Endothelial cell of umbilical vein (primary cell): ENCODE data around the gene ASB6. TPM values are rescaled to one million over a fixed set of nuclear protein-coding genes. Genes with fewer than 3 reads are reported as not detected.
A peak's percentile ranks its signal among the peaks of the same experiment; 100 is the strongest.

Experiments
- Bru-seq: library from RNA; stranded (reverse); fragments of 400-500 nt; gene quantifications from one replicate; lab custom pipeline; 2021; lab: Mats Ljungman, UMichigan
- BruChase-seq, 2 experiments: library from RNA; stranded (reverse); fragments of 400-500 nt; gene quantifications; one replicate each; lab custom pipeline; 2021; lab: Mats Ljungman, UMichigan
- BruUV-seq: library from RNA; stranded (reverse); fragments of 400-500 nt; replicated peaks from 2 replicates; lab custom pipeline; 2021; lab: Mats Ljungman, UMichigan
- CTCF ChIA-PET: fragments of 300-600, 350-600 bp; sonication (Branson Sonifier 250); formaldehyde crosslinking; loops from one replicate; lab custom pipeline; 2021; ENCODE audit warnings: antibody characterized with exemption, inconsistent platforms; lab: Charles Lee
- POLR2A ChIA-PET: fragments of 300-600, 350-600 bp; sonication (Branson Sonifier 250); formaldehyde crosslinking; loops from one replicate; lab custom pipeline; 2021; ENCODE audit warnings: antibody characterized with exemption, inconsistent platforms; lab: Charles Lee
- DNase-seq: peaks from one replicate; pipeline ENCODE4 v3.0.0-alpha.2; 2011; ENCODE audit warnings: low read depth, low spot score
- FAIRE-seq: peaks from 2 replicates; lab custom pipeline; 2011; peaks lifted over from hg19 to GRCh38; lab: Jason Lieb, UNC
- H2AFZ ChIP-seq: 2 replicates; pipeline ENCODE4 v1.6.0; 2012; ENCODE audit warnings: low read depth, low read length, control low read depth, inconsistent platforms
- H3K27ac ChIP-seq: 2 replicates; pipeline ENCODE4 v1.5.1; 2011; ENCODE audit warnings: low read depth, mild to moderate bottlenecking, control low read depth, low read length, moderate library complexity; ENCODE audit not compliant: insufficient read depth
- H3K27me3 ChIP-seq, 2 experiments: 2 replicates each; pipeline versions ENCODE4 v1.6.0 to v1.6.1; 2011; ENCODE audit warnings: low read length in 2 of 2, mixed read lengths in 1 of 2; ENCODE audit not compliant: control insufficient read depth in 2 of 2, insufficient read depth in 2 of 2
- H3K36me3 ChIP-seq, 2 experiments: 2 replicates in 1 of 2; 3 replicates in 1 of 2; pipeline ENCODE4 v1.5.1; 2011; ENCODE audit warnings: low read length in 2 of 2, mild to moderate bottlenecking in 1 of 2, moderate library complexity in 1 of 2; ENCODE audit not compliant: control insufficient read depth in 2 of 2, insufficient read depth in 2 of 2; ENCODE audit errors: extremely low read depth in 1 of 2
- H3K4me1 ChIP-seq: 3 replicates; pipeline ENCODE4 v1.5.1; 2011; ENCODE audit warnings: mild to moderate bottlenecking, low read length; ENCODE audit not compliant: control insufficient read depth, insufficient read depth; ENCODE audit errors: extremely low read depth
- H3K4me2 ChIP-seq: 2 replicates; pipeline ENCODE4 v1.6.1; 2011; ENCODE audit warnings: low read length, control low read depth, mixed read lengths; ENCODE audit not compliant: insufficient read depth
- H3K4me3 ChIP-seq, 3 experiments: fragments of 200-600 bp in 1 of 3; sonication (generic), shearing (Covaris generic) in 1 of 3; replicated peaks in 1 of 3; 2 replicates each; pipeline ENCODE4 v1.5.1; 2011 to 2016; ENCODE audit warnings: control low read depth in 3 of 3, low read length in 3 of 3, mild to moderate bottlenecking in 2 of 3, inconsistent platforms in 1 of 3, low read depth in 1 of 3, moderate library complexity in 1 of 3; ENCODE audit not compliant: insufficient read depth in 1 of 3
- H3K79me2 ChIP-seq: 2 replicates; pipeline ENCODE4 v1.6.0; 2012; ENCODE audit warnings: low read length, inconsistent platforms; ENCODE audit not compliant: control insufficient read depth, insufficient read depth
- H3K9ac ChIP-seq: replicated peaks from 2 replicates; pipeline ENCODE3; 2011; ENCODE audit warnings: low read length, control low read depth; ENCODE audit not compliant: insufficient read depth; ENCODE audit errors: extremely low read depth
- H3K9me1 ChIP-seq: replicated peaks from 3 replicates; pipeline ENCODE4 v1.6.0; 2011; ENCODE audit warnings: mild to moderate bottlenecking, low read length; ENCODE audit not compliant: control insufficient read depth, insufficient read depth; ENCODE audit errors: extremely low read depth
- H3K9me3 ChIP-seq: replicated peaks from 2 replicates; pipeline ENCODE4 v1.5.1; 2012; ENCODE audit warnings: low read length, inconsistent platforms; ENCODE audit not compliant: control insufficient read depth, insufficient read depth
- H4K20me1 ChIP-seq: replicated peaks from 2 replicates; pipeline ENCODE3; 2011; ENCODE audit warnings: mild to moderate bottlenecking, low read length; ENCODE audit not compliant: control insufficient read depth, insufficient read depth; ENCODE audit errors: extremely low read depth
- CTCF ChIP-seq, 2 donors: IDR thresholded peaks; 1 replicate in 1 of 2; 2 replicates in 1 of 2; pipeline ENCODE4 v1.5.1; 2011; ENCODE audit warnings: low read length in 2 of 2, mild to moderate bottlenecking in 2 of 2, moderate library complexity in 2 of 2, control low read depth in 1 of 2, inconsistent platforms in 1 of 2, low read depth in 1 of 2; ENCODE audit not compliant: insufficient read depth in 1 of 2; ENCODE audit errors: extremely low read depth in 1 of 2
- EZH2 ChIP-seq: IDR thresholded peaks from 2 replicates; pipeline ENCODE4 v1.6.1; 2012; ENCODE audit warnings: borderline replicate concordance, low read depth, mild to moderate bottlenecking, moderate library complexity, low read length, inconsistent platforms; ENCODE audit not compliant: severe bottlenecking
- FOS ChIP-seq: IDR thresholded peaks from 2 replicates; pipeline ENCODE4 v1.6.1; 2011; ENCODE audit warnings: mild to moderate bottlenecking, low read length, moderate library complexity, borderline replicate concordance; ENCODE audit not compliant: insufficient read depth
- GATA2 ChIP-seq: IDR thresholded peaks from 2 replicates; pipeline ENCODE4 v1.7.0; 2011; ENCODE audit warnings: low read depth, mild to moderate bottlenecking, moderate library complexity, mixed read lengths, low read length; ENCODE audit not compliant: insufficient read length, insufficient read depth
- JUN ChIP-seq: IDR thresholded peaks from 2 replicates; pipeline ENCODE4 v1.6.1; 2011; ENCODE audit warnings: borderline replicate concordance, low read depth; ENCODE audit not compliant: insufficient read length, insufficient read depth
- MAX ChIP-seq: IDR thresholded peaks from 2 replicates; pipeline ENCODE4 v1.6.1; 2011; ENCODE audit not compliant: insufficient read depth, insufficient read length
- MYC ChIP-seq: IDR thresholded peaks from one replicate; pipeline ENCODE4 v1.6.1; 2011; ENCODE audit warnings: mild to moderate bottlenecking, low read depth, low read length
- POLR2A ChIP-seq: IDR thresholded peaks from 2 replicates; pipeline ENCODE4 v1.6.1; 2012; ENCODE audit warnings: low read depth, mild to moderate bottlenecking, control low read depth, low read length
- POLR2AphosphoS5 ChIP-seq: IDR thresholded peaks from 2 replicates; pipeline ENCODE4 v1.6.1; 2012; ENCODE audit warnings: low read depth, mild to moderate bottlenecking, control low read depth, low read length, moderate library complexity; ENCODE audit not compliant: insufficient read depth
- dilution Hi-C: fragments of 300-500 bp; cut with MboI; formaldehyde crosslinking; loops from one replicate; pipeline ENCODE4 v1.15.0; 2019; ENCODE audit warnings: low sequenced_read_pairs; ENCODE audit not compliant: extremely low pct_ligation_motif_present
- intact Hi-C: fragments of 100-400 bp; cut with micrococcal nuclease; formaldehyde crosslinking; loops from one replicate; pipeline ENCODE4 v1.10.0; 2022
- long read RNA-seq: library from polyadenylated mRNA; stranded (forward); transcript quantifications from one replicate; pipeline ENCODE4 v2.0.0, GENCODE V29; 2021
- polyA minus RNA-seq, 3 experiments: library from RNA; depleted of rRNA, polyadenylated mRNA; stranded (reverse); fragments of >200 nt; gene quantifications; 1 replicate in 1 of 3; 2 replicates in 2 of 3; pipeline ENCODE4 v1.2.3, GENCODE V29; 2011
- polyA plus RNA-seq, 4 experiments: library from polyadenylated mRNA; depleted of rRNA in 3 of 4; stranded (reverse) in 3 of 4; unstranded in 1 of 4; fragments of >200 nt; gene quantifications; 2 replicates each; pipeline versions ENCODE4 v1.2.1 to v1.2.3, GENCODE V29; 2011 to 2012; ENCODE audit warnings: missing spikeins in 1 of 4
- total RNA-seq: library from RNA; stranded (reverse); gene quantifications from 2 replicates; pipeline ENCODE4 v1.2.3, GENCODE V29; 2021

Gene ASB6
- total RNA-seq = 22.9 and 23.8 TPM in 2 replicates
- polyA plus RNA-seq = 20.3 and 21.3 TPM in 2 replicates
- 17.1 and 21.1 TPM in 2 replicates for polyA plus RNA-seq (2011; cell fraction: cytosol; rRNA removed)
- polyA plus RNA-seq (2011; cell fraction: nucleus; rRNA removed) = 25.6 and 26.2 TPM in 2 replicates
- 14.9 and 17.5 TPM in 2 replicates for polyA plus RNA-seq (2012)
- polyA minus RNA-seq = 10.0 and 12.2 TPM in 2 replicates
- polyA minus RNA-seq (2011; cell fraction: cytosol; rRNA and poly(A)+ RNA removed) = 11.4 TPM
- polyA minus RNA-seq (2011; cell fraction: nucleus; rRNA and poly(A)+ RNA removed) = 7.1 and 8.8 TPM in 2 replicates
- Bru-seq, nascent RNA = percentile 62 among the genes with signal in this experiment
- BruChase-seq, experiment 1, labeled RNA remaining after a 6-hour chase = percentile 76 among the genes with signal in this experiment
- BruChase-seq, experiment 2, labeled RNA remaining after a 2-hour chase = percentile 87 among the genes with signal in this experiment
- long read RNA-seq, transcript ASB6-201 (6 exons, 2,330 nt) = major isoform, 66 of 91 reads
- long read RNA-seq, partial matches to known transcripts = 6 of 91 reads
- long read RNA-seq, other reads (novel, unspliced or antisense) = 19 of 91 reads

GRCh38 chr9:129641750-129642585, at the start of gene ASB6:
Gene ASB6 (minus strand): TSS chr9:129642151. CDS start chr9:129641999, 152 bp downstream.
- peak within 1 kb of the TSS; percentile 48 for H3K27ac ChIP-seq
- no peaks in the 10 kb centered on the region for H4K20me1 ChIP-seq
- peaks cover 5 to 23% of the 10 kb centered on the region in 2 experiments for H3K36me3 ChIP-seq
- H3K27me3 ChIP-seq = no peaks in the 10 kb centered on the region
- H2AFZ ChIP-seq = peak within 1 kb of the TSS; percentile 56
- peaks cover 24% of the 10 kb centered on the region for H3K79me2 ChIP-seq
- H3K4me1 ChIP-seq = peaks cover 10% of the 10 kb centered on the region
- peak within 1 kb of the TSS; percentile 87 for H3K9ac ChIP-seq
- intact Hi-C loops = loop anchor here (1.0 to 2.0 kb wide), 5 partner anchors 15 to 148 kb away; partner anchors contain the start of gene NTMT1
- TF ChIP-seq MAX (no peak), MYC (no peak), POLR2A (peak; percentile 68), FOS (no peak), EZH2 (no peak), GATA2 (no peak), CTCF (IDR thresholded peaks at IDR 0.05; ENCODE audit: extremely low read depth in 1 of 2, insufficient read depth in 1 of 2, low read depth in 1 of 2, low read length in 2 of 2) (peak; percentile 92 to 99), JUN (no peak), POLR2AphosphoS5 (peak; percentile 95)
- H3K9me1 ChIP-seq = no peaks in the 10 kb centered on the region
- no TSS peak for BruUV-seq
- no peaks in the 10 kb centered on the region for H3K9me3 ChIP-seq
- peak within 1 kb of the TSS; percentile 77 to 97 (median 83) for H3K4me3 ChIP-seq
- DNase-seq (peak; percentile 98), FAIRE-seq (peak; percentile 98)
- H3K4me2 ChIP-seq = peak within 1 kb of the TSS; percentile 76
- dilution Hi-C loops = no loop called here
- POLR2A ChIA-PET = no interaction called here
- CTCF ChIA-PET = interaction anchor here (0.6 to 2.2 kb wide), 14 partner anchors 15 to 503 kb away, joined by 3 to 19 read pairs (median 4); partner anchors contain the start of gene PTGES
